H1 (cell line): ENCODE data around the gene CCDC138. TPM values are rescaled to one million over a fixed set of nuclear protein-coding genes. Genes with fewer than 3 reads are reported as not detected.

ENCODE experiments used
- CBX8 ChIP-seq: fragments of 300-800, 300-1000 bp; sonication (generic); IDR thresholded peaks from 2 replicates; pipeline ENCODE4 v1.7.1; 2016; ENCODE audit warnings: low read depth, low read length, borderline replicate concordance
- MAFK ChIP-seq: IDR thresholded peaks from 2 replicates; pipeline ENCODE4 v1.6.1; 2012; ENCODE audit warnings: low read depth, mild to moderate bottlenecking, improper control_type of control experiment, low read length
- NANOG ChIP-seq: IDR thresholded peaks from 2 replicates; pipeline ENCODE4 v1.6.1; 2011; ENCODE audit warnings: low read length, low read depth, mild to moderate bottlenecking, inconsistent platforms; ENCODE audit not compliant: insufficient read depth, poor library complexity, severe bottlenecking
- POU5F1 ChIP-seq: IDR thresholded peaks from 2 replicates; pipeline ENCODE4 v1.6.1; 2011; ENCODE audit warnings: low read depth, mild to moderate bottlenecking, low read length, moderate library complexity
- polyA plus RNA-seq, 7 experiments: library from polyadenylated mRNA; depleted of rRNA in 3 of 7; stranded (reverse) in 5 of 7; unstranded in 2 of 7; fragments of >200 nt in 5 of 7; fragments of 200-250 nt in 2 of 7; gene quantifications; 1 replicate in 5 of 7; 2 replicates in 1 of 7; 4 replicates in 1 of 7; pipeline versions ENCODE4 v1.2.1 to v1.2.3, GENCODE V29; 2011 to 2013; ENCODE audit warnings: missing spikeins in 2 of 7, mixed read lengths in 2 of 7
- total RNA-seq: library from RNA; stranded (reverse); fragmentation: NEBNext Ultra II Directional; extraction: Animal tissue kit (Norgen Biotek cat#: 25700); gene quantifications from 2 replicates; pipeline ENCODE4 v1.2.1, GENCODE V29; 2021
- TF ChIP-seq, protein P1 (sequence below): fragments of 300-600 bp; sonication (generic); IDR thresholded peaks from 2 replicates; pipeline ENCODE4 v1.7.1; 2012; ENCODE audit warnings: low read length, moderate library complexity, mild to moderate bottlenecking, inconsistent platforms; ENCODE audit not compliant: insufficient replicate concordance

Gene CCDC138
- total and polyA plus RNA-seq, 2 of the 8 experiments (the other 6 are each of a cell fraction or from before 2014, with no cell fraction given) = 8.3 to 29.8 TPM

DNA sequence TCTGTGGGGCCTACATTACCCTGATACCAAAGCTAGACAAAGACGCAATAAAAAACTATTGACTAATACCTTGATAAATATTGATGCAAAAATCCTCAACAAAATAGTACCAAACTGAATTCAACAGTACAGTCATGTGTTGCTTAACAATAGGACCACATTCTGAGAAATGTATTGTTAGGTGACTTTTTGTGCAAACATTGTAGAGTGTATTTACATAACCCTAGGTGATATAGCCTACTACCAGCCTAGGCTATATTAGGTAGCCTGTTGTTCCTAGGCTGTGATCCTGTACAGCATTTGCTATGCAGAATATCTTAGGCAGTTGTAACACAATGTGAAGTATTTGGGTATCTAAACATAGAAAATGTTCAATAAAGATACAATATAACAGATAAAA is 36.7 kb downstream of the CCDC138 start (continued):
- TF ChIP-seq, protein P1, sequence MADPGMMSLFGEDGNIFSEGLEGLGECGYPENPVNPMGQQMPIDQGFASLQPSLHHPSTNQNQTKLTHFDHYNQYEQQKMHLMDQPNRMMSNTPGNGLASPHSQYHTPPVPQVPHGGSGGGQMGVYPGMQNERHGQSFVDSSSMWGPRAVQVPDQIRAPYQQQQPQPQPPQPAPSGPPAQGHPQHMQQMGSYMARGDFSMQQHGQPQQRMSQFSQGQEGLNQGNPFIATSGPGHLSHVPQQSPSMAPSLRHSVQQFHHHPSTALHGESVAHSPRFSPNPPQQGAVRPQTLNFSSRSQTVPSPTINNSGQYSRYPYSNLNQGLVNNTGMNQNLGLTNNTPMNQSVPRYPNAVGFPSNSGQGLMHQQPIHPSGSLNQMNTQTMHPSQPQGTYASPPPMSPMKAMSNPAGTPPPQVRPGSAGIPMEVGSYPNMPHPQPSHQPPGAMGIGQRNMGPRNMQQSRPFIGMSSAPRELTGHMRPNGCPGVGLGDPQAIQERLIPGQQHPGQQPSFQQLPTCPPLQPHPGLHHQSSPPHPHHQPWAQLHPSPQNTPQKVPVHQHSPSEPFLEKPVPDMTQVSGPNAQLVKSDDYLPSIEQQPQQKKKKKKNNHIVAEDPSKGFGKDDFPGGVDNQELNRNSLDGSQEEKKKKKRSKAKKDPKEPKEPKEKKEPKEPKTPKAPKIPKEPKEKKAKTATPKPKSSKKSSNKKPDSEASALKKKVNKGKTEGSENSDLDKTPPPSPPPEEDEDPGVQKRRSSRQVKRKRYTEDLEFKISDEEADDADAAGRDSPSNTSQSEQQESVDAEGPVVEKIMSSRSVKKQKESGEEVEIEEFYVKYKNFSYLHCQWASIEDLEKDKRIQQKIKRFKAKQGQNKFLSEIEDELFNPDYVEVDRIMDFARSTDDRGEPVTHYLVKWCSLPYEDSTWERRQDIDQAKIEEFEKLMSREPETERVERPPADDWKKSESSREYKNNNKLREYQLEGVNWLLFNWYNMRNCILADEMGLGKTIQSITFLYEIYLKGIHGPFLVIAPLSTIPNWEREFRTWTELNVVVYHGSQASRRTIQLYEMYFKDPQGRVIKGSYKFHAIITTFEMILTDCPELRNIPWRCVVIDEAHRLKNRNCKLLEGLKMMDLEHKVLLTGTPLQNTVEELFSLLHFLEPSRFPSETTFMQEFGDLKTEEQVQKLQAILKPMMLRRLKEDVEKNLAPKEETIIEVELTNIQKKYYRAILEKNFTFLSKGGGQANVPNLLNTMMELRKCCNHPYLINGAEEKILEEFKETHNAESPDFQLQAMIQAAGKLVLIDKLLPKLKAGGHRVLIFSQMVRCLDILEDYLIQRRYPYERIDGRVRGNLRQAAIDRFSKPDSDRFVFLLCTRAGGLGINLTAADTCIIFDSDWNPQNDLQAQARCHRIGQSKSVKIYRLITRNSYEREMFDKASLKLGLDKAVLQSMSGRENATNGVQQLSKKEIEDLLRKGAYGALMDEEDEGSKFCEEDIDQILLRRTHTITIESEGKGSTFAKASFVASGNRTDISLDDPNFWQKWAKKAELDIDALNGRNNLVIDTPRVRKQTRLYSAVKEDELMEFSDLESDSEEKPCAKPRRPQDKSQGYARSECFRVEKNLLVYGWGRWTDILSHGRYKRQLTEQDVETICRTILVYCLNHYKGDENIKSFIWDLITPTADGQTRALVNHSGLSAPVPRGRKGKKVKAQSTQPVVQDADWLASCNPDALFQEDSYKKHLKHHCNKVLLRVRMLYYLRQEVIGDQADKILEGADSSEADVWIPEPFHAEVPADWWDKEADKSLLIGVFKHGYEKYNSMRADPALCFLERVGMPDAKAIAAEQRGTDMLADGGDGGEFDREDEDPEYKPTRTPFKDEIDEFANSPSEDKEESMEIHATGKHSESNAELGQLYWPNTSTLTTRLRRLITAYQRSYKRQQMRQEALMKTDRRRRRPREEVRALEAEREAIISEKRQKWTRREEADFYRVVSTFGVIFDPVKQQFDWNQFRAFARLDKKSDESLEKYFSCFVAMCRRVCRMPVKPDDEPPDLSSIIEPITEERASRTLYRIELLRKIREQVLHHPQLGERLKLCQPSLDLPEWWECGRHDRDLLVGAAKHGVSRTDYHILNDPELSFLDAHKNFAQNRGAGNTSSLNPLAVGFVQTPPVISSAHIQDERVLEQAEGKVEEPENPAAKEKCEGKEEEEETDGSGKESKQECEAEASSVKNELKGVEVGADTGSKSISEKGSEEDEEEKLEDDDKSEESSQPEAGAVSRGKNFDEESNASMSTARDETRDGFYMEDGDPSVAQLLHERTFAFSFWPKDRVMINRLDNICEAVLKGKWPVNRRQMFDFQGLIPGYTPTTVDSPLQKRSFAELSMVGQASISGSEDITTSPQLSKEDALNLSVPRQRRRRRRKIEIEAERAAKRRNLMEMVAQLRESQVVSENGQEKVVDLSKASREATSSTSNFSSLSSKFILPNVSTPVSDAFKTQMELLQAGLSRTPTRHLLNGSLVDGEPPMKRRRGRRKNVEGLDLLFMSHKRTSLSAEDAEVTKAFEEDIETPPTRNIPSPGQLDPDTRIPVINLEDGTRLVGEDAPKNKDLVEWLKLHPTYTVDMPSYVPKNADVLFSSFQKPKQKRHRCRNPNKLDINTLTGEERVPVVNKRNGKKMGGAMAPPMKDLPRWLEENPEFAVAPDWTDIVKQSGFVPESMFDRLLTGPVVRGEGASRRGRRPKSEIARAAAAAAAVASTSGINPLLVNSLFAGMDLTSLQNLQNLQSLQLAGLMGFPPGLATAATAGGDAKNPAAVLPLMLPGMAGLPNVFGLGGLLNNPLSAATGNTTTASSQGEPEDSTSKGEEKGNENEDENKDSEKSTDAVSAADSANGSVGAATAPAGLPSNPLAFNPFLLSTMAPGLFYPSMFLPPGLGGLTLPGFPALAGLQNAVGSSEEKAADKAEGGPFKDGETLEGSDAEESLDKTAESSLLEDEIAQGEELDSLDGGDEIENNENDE = no peak
- no peak for TF ChIP-seq CBX8
- TF ChIP-seq MAFK = no peak
- TF ChIP-seq NANOG = no peak
- TF ChIP-seq POU5F1 = no peak
